ENCODE measurements around the gene MAN1A1. TPM values are rescaled to one million over a fixed set of nuclear protein-coding genes. Genes with fewer than 3 reads are reported as not detected.

The MAN1A1 gene
- total and polyA plus RNA-seq, 2 experiments from 2014 or later, result 117 to 245 TPM

- Histone ChIP-seq H3K36me3 (replicated peaks; ENCODE audit: insufficient read depth, low read depth) (no peaks in the 10 kb centered on the region), H3K9me2 (replicated peaks; ENCODE audit: insufficient read depth) (no peaks in the 10 kb centered on the region), H3K27me3 (no peaks in the 10 kb centered on the region), H2AFZ (no peak overlapping the region), H3K79me2 (peaks cover 63% of the 10 kb centered on the region), H3K4me3 (no peak overlapping the region), H3K27ac (no peak overlapping the region), H3K4me2 (no peak overlapping the region), H3K9me3 (ENCODE audit: low read depth) (no peaks in the 10 kb centered on the region), H3K4me1 (ENCODE audit: insufficient read depth) (peaks cover 5% of the 10 kb centered on the region), H4K20me1 (ENCODE audit: insufficient read depth, poor library complexity, severe bottlenecking) (no peaks in the 10 kb centered on the region)
- DNase-seq (ENCODE audit: low spot score), result no peak
- 95% methylated on average over 5 of the region's 5 CpGs for WGBS (ENCODE audit: low lambda C conversion rate, missing lambda C conversion rate)
- TF ChIP-seq EZH2 (IDR thresholded peaks at IDR 0.05; ENCODE audit: borderline replicate concordance), result no peak
- no peak for TF ChIP-seq EZH2phosphoT487 (IDR thresholded peaks at IDR 0.05; ENCODE audit: low read depth, severe bottlenecking, unreplicated experiment)
- no peak for TF ChIP-seq CTCF (IDR thresholded peaks at IDR 0.05; ENCODE audit: poor library complexity)
Observed at GRCh38 chr6:119256392-119256791, 93.2 kb downstream of the MAN1A1 start.

GRCh38 chr6:119255492-119255891 is 94.1 kb downstream of the MAN1A1 start:
- no peaks in the 10 kb centered on the region for H3K9me3 ChIP-seq (ENCODE audit: low read depth)
- H3K36me3 ChIP-seq (replicated peaks; ENCODE audit: insufficient read depth, low read depth), result no peaks in the 10 kb centered on the region
- H3K9me2 ChIP-seq (replicated peaks; ENCODE audit: insufficient read depth), result no peaks in the 10 kb centered on the region
- no peaks in the 10 kb centered on the region for H4K20me1 ChIP-seq (ENCODE audit: insufficient read depth, poor library complexity, severe bottlenecking)
- no peaks in the 10 kb centered on the region for H3K27me3 ChIP-seq
- no peak overlapping the region for H3K4me2 ChIP-seq
- 90% methylated on average over 3 of the region's 3 CpGs for WGBS (ENCODE audit: low lambda C conversion rate, missing lambda C conversion rate)
- no peak overlapping the region for H3K27ac ChIP-seq
- TF ChIP-seq EZH2phosphoT487 (IDR thresholded peaks at IDR 0.05; ENCODE audit: low read depth, severe bottlenecking, unreplicated experiment) (no peak), EZH2 (IDR thresholded peaks at IDR 0.05; ENCODE audit: borderline replicate concordance) (no peak), CTCF (IDR thresholded peaks at IDR 0.05; ENCODE audit: poor library complexity) (no peak)
- peaks cover 5% of the 10 kb centered on the region for H3K4me1 ChIP-seq (ENCODE audit: insufficient read depth)
- no peak overlapping the region for H3K4me3 ChIP-seq
- H2AFZ ChIP-seq, result no peak overlapping the region
- peaks cover 72% of the 10 kb centered on the region for H3K79me2 ChIP-seq
- DNase-seq (ENCODE audit: low spot score), result no peak

DNA sequence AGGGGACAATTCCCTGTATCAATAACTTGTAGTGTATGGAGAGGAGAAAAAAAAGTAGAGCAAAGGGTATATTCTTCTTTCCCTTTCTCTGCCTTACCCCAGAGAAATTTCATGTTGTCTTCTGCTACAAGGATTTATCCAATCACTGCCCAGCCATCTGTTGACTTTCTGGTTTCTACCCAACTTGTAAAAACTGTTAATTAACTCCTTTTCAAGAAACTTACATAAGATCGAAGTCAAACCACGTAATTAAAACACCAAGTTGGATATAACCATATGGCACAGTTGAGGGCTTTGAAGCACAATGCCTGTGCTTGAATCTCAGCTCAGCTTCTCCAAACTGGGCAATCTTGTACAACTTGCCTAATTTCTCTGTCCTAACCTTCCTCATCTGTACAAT is 99.5 kb downstream of the MAN1A1 start:
- no peaks in the 10 kb centered on the region for H3K9me2 ChIP-seq (replicated peaks; ENCODE audit: insufficient read depth)
- no peak overlapping the region for H3K27ac ChIP-seq
- no peaks in the 10 kb centered on the region for H3K27me3 ChIP-seq
- 92% methylated on average over 2 of the region's 2 CpGs for WGBS (ENCODE audit: low lambda C conversion rate, missing lambda C conversion rate)
- no peak overlapping the region for H3K4me3 ChIP-seq
- no peaks in the 10 kb centered on the region for H4K20me1 ChIP-seq (ENCODE audit: insufficient read depth, poor library complexity, severe bottlenecking)
- H3K79me2 ChIP-seq, result peaks cover 70% of the 10 kb centered on the region
- no peak for DNase-seq (ENCODE audit: low spot score)
- no peaks in the 10 kb centered on the region for H3K9me3 ChIP-seq (ENCODE audit: low read depth)
- no peaks in the 10 kb centered on the region for H3K36me3 ChIP-seq (replicated peaks; ENCODE audit: insufficient read depth, low read depth)
- TF ChIP-seq EZH2 (IDR thresholded peaks at IDR 0.05; ENCODE audit: borderline replicate concordance), result no peak
- no peak overlapping the region for H2AFZ ChIP-seq
- no peak overlapping the region for H3K4me2 ChIP-seq
- no peaks in the 10 kb centered on the region for H3K4me1 ChIP-seq (ENCODE audit: insufficient read depth)

- DNase-seq (ENCODE audit: low spot score), result no peak
- Histone ChIP-seq H3K27me3 (no peaks in the 10 kb centered on the region), H3K27ac (no peak overlapping the region), H3K79me2 (peaks cover 75% of the 10 kb centered on the region), H3K4me3 (no peak overlapping the region), H3K4me1 (ENCODE audit: insufficient read depth) (no peaks in the 10 kb centered on the region), H3K9me3 (ENCODE audit: low read depth) (no peaks in the 10 kb centered on the region), H4K20me1 (ENCODE audit: insufficient read depth, poor library complexity, severe bottlenecking) (no peaks in the 10 kb centered on the region), H3K9me2 (replicated peaks; ENCODE audit: insufficient read depth) (no peaks in the 10 kb centered on the region), H3K4me2 (no peak overlapping the region), H2AFZ (no peak overlapping the region), H3K36me3 (replicated peaks; ENCODE audit: insufficient read depth, low read depth) (no peaks in the 10 kb centered on the region)
- TF ChIP-seq EZH2phosphoT487 (IDR thresholded peaks at IDR 0.05; ENCODE audit: low read depth, severe bottlenecking, unreplicated experiment) (no peak), CTCF (IDR thresholded peaks at IDR 0.05; ENCODE audit: poor library complexity) (no peak), EZH2 (IDR thresholded peaks at IDR 0.05; ENCODE audit: borderline replicate concordance) (no peak)
- 100% methylated on average over 4 of the region's 4 CpGs for WGBS (ENCODE audit: low lambda C conversion rate, missing lambda C conversion rate)
Observed at GRCh38 chr6:119249319-119249718, 100.2 kb downstream of the MAN1A1 start.

Data from hepatocyte (in vitro differentiated cells).